Stimulated activated CD8-positive, alpha-beta memory T cell treated with anti-CD3 and anti-CD28 coated beads, Interleukin-15, amount 100 ng/mL, for 24 hours (primary cell): Measurements from ENCODE around the gene CIB4.
"Not testable (repeated sequence)": the region's sequence is repeated elsewhere in the genome, so short reads cannot be mapped to it uniquely, and the experiment has no call there.

Source experiments
- DNase-seq: peaks from one replicate; pipeline ENCODE4 v3.0.0-alpha.2; 2020; ENCODE audit warnings: low read depth

The CIB4 gene

DNA sequence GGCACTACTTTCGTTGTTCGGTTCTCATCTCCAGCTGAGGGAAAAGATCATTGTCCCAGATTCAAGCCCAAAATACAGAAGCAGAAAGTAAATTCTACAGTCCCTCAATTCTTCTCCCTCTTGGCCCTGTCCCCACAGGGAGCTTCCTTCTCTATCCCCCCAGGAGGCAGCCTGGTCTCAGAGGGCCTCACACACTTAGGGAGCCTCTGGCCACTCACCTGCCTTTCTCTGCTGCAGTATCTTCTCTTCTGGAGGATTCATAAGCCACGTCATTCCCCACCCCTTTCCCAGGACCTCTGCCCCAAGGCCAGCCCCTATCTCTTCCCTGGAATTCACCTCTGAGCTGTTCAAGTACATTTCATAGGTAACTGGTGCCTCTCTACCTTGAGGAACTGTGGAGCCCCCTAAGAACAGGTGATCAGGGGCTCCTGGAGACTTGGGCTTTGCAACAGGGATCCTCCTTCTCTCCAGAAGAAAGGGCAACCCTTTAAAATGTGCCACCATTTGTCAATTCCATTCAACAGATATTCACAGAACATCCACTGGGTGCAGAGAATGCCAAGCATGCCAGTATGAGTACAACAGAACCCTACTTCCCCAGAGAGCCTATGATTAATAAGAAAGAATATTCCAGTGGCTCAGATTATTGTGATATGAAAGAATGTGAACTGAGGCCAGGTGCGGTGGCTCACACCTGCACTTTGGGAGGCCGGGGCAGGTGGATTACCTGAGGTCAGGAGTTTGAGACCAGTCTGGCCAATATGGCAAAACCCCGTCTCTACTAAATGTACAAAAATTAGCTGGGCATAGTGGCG, 72.9 kb downstream of the CIB4 start:
- no peak for DNase-seq

DNA sequence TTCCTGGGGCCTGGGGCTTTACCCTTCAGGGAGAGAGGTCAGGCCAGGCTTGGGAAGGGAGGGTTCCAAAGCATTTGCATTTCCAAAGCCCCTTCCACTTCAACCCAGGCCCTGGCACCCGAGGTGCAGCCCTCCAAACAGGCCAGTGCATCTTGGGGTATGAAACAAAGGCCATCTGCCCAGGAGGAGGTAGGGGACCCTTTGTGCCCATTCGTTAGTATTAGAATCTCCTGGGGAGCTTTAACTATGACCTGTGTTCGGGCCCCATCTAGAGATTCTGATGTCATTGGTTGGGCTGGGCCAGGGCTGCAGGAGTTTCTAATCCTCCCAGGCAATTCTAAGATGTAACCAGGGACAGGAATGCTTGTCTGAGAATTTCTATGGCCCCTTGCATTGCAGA, 73.6 kb downstream of the CIB4 start:
- DNase-seq = no peak

DNA sequence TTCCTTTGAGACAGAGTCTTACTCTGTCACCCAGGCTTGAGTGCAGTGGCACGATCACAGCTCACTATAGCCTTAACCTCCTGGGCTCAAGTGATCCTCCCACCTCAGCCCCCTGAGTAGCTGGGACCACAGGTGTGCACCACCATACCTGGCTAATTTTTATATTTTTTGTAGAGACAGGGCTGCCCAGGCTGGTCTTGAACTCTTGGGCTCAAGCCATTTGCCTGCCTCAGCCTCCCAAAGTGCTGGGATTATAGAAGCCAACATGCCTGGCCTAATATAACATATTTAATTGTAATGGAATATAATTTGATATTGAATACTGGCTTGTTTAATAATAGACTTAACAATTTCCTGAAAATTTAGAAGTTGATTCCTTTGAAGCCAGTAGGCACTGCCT, 74.4 kb downstream of the CIB4 start:
- DNase-seq = not testable (repeated sequence)

DNA sequence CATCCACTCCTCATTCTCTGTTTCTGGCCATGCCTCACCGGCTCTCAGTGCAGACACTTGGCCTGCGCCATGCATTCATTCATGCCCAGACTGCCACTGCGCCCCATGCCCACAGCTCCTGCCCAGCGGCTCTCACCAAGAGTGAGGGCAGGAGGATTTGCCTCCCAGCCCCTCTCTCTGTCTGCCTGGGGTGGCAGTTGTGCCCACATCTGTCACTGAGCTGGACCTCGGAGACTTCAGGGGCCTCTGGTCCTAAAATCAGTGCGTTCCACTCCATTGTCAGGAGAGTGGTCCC, 75.1 kb downstream of the CIB4 start:
- DNase-seq = no peak

DNA sequence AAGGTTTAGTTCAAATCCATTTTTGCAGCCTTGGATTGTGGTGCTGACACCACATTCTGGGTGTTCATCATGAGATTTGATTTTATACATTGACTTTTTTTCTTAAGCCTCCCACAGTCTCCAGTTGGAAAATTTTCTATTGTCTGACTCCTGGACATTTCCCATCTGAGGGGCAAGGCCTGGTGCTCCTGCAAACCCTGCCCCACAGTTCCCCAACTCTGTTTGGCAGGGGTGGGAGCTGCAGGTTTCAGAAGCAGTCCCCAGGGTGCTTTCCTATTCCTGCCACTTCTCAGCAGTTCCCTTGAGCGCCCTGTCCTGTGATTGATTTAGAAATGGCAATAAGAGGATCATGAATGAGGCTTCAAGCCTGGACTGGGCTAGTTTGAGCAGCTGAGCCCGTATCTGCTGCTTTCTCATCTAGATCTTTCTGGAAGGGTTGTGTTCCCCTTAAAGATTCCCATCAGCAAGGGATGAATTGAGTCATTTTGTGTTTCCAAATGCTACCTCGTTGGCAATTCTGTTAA, 77.0 kb downstream of the CIB4 start:
- DNase-seq = no peak

DNA sequence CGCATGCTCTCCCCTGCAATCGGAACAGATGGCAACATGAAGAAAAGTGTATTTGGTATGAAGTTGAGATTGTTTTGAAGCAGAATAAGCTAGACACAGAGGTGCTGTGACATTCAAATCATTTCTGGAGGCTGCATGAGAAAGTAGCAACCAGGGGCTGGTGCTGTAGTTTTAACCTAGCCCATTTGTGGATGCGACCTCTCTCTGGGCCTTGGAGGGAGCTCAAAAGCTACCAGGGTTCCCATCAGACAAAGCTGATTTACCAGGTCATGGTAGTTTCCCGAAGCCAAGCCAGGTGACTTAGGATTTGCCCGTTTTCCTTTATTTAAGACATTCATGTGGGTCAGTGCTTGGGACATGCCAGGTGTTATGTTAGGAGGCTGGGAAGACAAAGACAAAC, 77.5 kb downstream of the CIB4 start:
- no peak for DNase-seq

DNA sequence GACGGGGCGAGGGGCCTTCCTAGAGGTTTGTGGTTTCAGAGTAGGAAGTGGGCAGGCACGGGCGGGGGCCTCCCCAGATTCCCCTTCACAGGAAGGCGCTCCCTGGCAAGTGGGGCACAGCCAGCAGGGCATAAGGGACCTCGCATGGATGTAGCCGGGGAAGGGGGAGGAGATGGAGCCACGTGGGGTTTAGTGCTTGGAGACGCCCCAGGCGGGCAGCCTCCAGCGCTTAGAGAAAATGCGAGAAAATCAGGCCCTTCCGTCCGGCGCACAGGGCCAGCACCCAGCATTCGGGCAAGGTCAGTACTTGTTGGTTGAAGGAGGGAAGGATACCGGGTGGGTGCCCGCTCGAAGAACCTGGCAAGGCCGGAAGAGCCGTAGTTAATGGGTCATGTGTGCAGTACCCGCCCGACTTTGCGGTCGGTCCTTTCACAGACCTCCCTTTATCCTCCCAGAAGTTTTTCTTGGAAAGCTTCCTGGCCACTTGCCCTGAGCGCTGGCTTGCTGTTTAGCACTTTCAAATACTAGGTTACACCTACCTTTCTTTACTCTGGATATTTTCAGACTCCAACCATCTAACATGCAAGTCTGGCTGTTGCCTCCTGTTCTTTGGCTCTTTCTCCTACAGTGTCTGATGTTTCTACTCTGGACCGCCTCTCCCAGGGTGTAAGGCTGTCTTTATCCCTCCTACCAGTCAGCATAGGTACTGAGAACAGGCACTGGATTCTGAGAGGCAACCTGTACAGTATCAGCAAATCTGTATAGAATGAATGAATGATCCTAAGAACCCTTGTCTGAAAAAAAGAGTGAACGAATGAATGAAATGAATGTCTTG, 78.1 kb downstream of the CIB4 start:
- no peak for DNase-seq

DNA sequence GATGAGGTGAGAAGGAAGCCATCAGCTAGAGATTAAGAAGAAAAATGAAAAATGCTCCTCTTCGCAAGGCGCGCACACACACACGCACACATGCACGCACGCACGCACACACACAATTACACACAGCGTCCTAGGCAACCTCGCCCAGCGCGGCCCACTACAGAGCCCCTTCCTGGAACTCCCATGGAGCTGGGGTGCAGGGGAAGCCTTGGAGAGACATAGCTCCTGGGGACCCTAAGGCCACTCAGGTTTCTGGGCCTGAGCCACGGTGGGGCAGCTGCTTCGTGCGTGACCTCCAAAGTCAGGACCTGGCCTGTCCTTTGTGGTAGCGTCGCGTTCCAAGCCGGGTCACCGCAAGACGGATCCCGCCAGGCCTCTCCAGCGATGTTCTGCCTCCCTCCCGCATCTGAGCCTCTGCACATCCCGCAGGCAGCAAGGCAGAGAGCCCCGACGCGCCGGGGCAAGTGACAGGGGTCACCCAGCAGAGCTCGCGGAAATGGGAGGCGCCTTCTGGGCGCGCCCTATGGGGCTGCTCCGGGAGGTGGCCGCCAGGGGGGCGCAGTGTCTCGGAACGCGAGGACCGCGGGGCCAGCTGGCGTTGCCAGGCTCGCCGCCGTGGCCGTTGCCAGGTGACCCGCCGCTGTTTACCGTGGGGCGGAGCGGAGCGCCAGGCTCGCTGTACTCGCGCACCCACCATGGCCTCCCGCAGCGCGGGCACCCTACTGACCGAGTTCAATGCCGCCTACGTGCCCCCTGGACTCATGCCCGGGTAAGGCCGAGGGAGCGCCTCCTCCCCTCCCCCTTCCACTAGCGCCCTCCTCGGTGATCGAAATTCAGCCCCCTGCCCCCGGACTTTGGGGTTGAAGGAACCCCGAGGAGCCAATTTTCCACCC, 79.0 kb downstream of the CIB4 start:
- DNase-seq = peak; percentile 6

DNA sequence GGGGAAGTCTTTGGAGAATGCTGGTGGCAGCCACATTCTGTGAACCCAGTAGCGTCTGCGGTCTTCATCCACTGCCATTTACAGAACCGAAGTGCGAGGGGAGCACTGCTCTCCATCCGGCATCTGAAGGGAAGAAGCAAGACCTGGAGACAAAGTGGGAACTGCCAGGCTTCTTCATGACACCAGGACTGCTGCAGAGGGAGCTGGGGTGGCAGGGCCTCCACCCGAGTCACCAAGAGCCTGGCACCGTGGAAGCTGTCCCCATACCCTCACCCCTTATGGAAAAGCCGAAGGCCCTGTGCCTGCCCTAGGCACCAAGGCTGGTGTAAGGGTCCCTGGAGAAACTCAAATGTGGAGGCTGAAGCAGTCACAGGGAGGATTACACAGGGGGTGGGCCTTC, 79.8 kb downstream of the CIB4 start:
- no peak for DNase-seq

DNA sequence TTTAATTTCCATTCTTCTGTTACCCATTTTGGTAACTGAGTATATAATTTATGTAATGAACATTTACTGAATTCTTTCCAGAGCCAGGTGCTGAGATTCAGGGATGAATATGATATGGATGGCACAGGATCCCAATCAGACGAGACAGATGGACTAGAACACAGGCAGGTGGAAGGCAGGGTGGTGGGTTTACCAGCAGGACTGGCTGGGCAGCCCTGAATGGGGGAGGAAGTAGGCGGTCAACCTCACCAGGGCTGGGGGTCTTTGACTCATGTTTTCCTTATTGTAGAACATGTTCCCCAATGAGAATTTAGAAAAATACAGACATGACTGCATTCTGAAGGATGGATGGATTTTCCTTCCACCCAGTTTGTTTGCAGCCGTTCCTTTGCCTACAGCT, 80.3 kb downstream of the CIB4 start:
- DNase-seq = no peak

DNA sequence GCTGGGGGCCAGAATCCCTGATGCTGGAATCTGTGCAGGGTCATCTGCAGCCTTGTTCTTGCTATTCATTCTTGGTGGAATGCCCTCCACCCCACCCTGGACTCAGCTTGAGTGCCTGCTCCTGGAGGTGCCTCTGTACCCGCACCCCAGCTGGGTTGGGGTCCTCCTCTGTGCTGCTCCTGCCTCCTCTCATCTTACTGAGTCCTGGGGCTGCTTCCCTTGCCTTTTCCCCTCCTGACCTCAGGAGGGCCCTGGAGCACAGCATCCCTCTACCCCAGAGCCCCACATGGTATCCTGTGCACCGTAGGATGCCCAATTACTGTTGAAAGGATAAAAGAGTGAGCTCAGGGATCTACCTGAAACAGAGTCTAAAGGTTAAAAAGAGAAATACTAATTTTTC, 81.6 kb downstream of the CIB4 start:
- no peak for DNase-seq

DNA sequence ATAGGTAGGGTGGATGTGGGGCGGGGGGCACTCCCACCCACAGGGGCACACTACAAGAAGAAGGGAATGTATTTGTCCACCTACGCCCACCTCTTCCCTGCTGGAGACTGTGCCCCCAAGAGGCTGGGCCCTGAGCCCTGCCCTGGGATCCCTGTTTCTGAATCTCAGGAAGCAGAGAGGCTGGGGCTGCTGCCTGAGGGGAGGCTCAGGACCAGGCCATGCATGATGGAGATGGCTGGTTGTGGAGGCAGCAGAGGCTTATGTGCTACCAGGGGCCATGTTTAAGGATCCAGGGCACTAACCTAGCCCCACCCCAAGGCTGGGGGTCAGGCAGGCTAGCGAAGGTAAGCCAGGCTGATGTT, 82.1 kb downstream of the CIB4 start:
- no peak for DNase-seq

DNA sequence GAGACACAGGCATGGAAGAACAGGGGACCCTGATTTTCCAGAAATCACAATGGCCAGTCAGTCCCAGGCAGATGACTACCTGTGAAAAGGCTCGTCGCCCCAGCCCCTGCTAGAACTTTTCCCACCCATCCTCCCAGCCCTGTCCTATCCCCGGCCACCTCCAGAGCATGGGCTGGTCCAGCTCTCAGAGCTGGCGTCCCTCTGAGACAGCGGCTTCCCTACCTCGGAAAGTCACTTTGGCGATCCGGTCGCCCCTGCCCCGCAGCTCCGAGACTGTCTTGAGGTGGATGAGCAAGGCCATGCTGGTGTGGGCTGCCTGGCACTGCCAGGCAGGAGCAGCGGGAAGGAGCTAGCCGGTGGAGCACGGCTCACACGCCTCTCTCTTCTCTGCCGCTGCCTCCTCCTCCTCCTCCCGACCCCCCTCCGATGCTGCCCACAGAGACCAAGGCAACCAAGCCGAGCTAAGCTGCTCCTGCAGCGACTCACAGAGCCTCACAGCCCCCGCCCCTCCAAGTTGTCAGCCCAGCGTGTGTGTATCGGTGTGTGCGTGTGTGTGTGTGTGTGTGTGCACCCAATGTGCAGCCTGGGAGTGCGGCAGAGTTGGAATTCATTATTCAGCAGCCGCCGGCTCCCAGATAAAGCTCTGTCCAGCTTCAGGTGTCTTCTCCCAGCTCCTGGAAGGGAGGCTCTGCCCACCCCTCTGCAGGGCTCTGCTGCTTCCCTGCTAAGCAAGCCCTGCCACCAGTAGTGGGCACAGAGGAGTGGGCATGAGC, 82.7 kb downstream of the CIB4 start:
- no peak for DNase-seq

DNA sequence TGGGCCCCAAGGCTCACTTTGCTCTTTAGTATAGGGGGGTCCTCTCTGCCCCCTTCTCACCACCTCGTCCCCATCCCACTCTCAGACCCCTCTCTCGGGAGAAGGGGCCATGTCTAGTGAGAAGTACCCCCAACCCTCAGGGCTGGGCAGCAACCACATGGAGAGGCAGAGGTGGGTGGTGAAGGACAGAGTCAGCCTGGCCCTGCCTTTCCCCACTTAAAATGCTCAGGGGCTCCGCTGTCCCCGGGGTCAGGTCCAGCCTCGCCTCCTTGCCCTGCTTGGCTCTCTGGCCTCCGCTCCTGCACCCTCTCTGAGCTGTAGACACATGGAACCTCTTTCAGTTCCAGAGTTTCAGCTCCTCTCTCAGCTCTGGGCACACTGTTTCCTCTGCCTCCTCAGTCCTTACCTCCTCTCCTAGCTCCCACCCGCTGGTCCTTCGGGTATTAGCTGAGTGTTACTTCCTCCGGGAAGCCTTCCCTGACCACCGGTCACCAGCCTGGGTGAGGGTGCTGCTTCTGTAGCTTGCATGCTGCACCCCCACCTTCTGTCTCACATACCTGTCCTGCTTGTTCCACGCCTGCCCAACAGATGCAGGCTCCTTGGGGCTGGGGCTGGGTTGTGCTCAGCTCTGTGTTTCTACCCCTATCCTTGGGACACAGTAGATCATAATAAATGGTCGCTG, 83.8 kb downstream of the CIB4 start:
- no peak for DNase-seq

DNA sequence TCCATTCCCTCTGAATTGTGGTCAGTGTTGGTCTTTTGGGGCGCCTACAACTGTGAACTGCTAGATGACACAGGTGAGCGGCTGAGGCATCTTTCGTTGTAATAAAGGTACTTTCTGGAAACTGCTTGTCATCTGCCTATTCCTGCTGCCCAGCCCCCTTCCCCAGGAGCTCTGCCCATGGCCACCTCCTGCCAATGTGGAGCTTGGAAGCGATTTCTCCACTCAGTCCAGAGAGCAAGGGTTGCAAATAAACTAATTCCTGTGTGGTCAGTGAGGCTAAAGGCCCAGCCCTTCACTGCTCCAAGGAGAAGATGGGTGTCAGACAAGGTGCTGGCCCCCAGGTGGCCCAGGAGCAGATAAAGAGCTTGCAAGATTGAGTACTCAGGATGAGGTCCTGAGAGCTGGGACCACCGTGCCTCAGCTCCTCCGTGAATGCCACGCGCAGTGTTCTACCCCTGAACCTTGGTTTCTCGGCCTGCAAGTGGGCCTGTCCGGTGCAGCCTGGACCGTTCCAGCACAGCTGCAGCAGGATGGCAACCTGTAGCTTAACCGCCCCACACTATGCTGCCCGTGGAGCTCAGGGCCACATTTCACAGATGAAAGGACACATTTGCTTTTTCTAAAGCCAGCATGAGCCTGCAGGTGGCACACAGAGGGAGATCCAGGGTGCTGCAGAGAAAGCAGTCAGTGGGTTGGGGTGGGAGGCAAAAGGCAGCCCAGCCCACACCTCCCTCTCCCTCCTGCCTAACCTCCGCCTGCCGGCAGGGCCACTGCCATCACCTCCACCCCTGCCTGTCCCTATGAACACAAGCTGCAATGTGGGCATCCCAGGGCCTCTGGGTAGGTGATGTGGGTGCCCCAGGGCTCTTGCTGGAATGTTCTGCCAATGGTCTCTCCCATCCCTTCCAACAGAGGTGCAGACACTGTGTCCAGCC, 84.6 kb downstream of the CIB4 start:
- no peak for DNase-seq

DNA sequence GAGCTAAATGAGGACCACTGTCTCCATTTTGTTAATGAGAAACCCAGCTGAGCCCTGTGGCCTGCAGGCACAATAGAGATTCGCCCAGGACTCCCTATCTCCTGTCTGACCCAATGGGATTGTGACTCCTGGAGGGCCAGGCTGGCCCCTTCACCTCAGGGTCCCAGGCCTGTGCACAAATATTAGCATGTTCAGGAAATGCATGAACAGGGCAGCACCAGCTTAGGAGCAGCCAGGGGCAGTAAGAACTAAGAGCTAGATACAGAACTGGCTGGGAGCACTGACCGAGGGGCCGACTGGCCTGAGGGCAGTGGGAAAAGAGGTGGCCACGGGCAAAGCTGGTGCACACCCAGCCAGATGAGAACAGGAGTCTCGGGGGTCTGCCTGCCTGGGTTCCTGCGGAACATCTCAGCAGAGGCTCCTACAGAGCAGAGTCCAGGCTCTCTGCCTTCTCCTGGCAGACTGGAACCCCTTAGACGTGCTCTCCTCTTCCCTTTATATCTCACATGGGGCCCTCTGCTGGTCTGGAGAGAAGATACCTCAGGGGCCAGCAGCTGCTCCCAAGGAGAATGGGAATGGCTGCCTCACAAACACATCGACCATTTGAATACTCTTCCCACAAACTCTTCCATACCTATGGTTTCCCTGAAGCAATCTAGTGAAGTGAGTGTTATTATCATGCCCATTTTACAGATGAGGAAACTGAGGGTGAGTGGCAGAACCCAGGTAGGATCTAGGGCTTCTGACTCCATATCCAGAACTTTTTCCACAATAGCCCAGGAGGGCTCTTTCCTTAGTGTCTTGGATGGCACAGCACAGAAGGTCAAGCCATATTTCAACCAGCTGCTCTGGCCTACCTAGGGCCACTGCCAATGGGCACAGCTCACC, 85.7 kb downstream of the CIB4 start:
- DNase-seq = no peak

DNA sequence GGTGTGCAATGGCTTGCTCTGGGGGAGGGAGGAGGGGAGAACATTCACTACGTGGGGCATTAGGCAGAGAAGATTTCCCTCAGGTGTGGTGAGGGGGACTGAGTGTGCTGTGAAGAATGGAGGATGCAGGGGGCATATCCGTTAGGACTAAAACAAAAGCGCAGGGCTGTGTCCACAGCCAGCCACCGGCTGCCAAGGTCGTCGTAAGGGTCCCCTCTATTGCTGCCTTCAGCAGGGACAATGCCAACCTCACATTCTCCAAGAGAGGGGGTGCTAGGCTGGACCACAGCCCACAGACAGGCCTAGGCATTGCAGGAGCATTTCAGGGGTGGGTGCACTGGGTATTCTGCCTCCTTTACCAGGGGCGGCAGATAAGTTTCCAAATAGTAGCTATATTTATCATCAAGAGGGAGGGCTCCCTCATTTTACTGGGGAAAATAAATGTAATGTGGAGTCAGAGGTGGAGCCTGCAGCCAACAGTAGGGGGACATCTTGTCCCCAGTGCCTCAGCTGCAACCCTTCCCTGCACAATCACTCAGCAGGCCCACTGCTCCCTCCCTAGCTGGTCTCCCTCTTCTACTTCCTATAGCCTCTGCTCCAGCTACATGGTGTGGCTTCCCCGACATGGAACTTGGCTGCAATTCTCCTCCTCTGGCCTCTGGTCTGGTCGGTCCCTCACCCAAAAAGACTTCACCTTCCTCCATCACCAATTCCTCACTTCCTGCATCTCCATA, 88.4 kb downstream of the CIB4 start:
- DNase-seq = no peak
